HepG2 (cell line): ENCODE measurements around the gene PPP1R14D.

Source experiments
- AHDC1 ChIP-seq: sonication (generic); formaldehyde crosslinking; IDR thresholded peaks from 2 replicates; pipeline ENCODE4 v1.5.1; 2020; ENCODE audit warnings: mild to moderate bottlenecking, missing genetic modification reagents, borderline replicate concordance
- ETV5 ChIP-seq: IDR thresholded peaks from 2 replicates; pipeline ENCODE4 v1.6.1; 2018; ENCODE audit warnings: missing biosample characterization, missing genetic modification reagents, inconsistent platforms, borderline replicate concordance
- EZH2 ChIP-seq: conservative IDR thresholded peaks from 2 replicates; pipeline ENCODE4 v1.6.1; 2012; ENCODE audit warnings: mild to moderate bottlenecking, low read depth, low read length, moderate library complexity
- GZF1 ChIP-seq: sonication (generic); formaldehyde crosslinking; IDR thresholded peaks from 2 replicates; pipeline ENCODE4 v1.5.1; 2020; ENCODE audit warnings: mild to moderate bottlenecking, missing genetic modification reagents
- HDAC2 ChIP-seq: sonication (generic); formaldehyde crosslinking; IDR thresholded peaks from 2 replicates; pipeline ENCODE4 v1.4.0; 2020; ENCODE audit warnings: missing genetic modification reagents
- ZNF101 ChIP-seq: sonication (generic); formaldehyde crosslinking; IDR thresholded peaks from 2 replicates; pipeline ENCODE4 v1.4.0; 2020; ENCODE audit warnings: mild to moderate bottlenecking, low read depth, missing genetic modification reagents, borderline replicate concordance

DNA sequence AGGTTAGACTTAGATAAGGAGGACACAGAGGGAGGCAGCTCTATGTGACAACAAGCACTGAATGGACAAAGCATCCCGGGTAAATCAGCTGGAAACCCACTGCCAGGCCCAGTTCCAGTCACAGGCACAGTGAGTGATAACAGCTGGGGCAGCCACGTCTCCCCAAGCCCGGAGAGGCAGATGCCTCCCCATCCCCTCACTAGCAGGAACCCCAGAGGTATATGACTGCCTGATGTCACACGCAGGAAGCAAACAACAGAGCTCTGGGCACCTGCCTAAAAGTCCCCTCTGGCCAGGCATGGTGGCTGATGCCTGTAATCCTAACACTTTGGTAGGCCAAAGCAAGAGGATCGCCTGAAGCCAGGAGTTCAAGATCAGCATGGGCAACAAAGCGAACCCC lies 40.5 kb downstream of the PPP1R14D start:
- no peak for TF ChIP-seq ETV5 (CRISPR knock-in tag)
- TF ChIP-seq EZH2: no peak
- TF ChIP-seq GZF1 (CRISPR knock-in tag): no peak
- TF ChIP-seq HDAC2 (CRISPR knock-in tag): no peak
- TF ChIP-seq AHDC1 (CRISPR knock-in tag): no peak
- no peak for TF ChIP-seq ZNF101 (CRISPR knock-in tag)
